Measurements from ENCODE around the gene RELN.

The RELN gene

GRCh38 chr7:103714376-103714927 lies 275.0 kb downstream of the RELN start:
- no peak for TF ChIP-seq CTCF (IDR thresholded peaks at IDR 0.05; ENCODE audit: insufficient read depth, missing control alignments)
- no peak for DNase-seq (ENCODE audit: insufficient read length, low spot score)
- no peak for FAIRE-seq

DNA sequence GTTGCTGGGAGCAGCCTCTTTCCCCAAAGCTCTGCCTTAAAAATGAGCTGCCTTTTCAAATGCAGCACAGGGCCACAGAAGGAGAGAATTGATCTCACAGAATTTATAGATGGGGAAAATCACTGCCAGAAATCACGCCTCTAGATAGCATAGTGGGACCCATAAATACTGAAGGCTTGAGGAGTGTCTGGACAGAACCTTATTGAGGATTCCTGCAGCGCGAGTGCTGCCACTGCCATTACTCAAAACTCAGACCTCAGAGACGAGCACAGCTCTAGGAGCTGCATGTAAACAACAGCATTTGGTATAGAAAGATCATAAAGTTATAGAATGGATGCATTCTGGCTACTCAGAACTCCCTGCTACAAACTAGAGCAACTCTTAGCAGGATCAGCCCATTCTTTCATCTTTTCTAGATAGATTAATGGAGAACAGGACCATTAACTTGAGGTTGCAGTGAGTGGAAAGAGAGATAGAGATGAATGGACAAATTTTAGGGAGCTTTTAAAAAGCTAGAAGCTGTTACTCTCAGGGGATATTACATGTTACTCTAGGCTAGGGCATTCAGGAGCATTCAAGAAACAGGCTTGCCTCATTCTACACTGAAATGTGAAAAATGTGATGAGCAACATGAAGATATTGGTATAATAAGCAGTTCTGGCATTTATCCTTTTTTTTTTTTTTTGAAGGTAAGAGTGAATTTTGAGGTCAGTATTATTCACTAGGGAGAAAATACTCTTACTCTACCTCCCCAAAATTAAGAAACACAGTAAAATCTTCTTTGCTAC lies 276.3 kb downstream of the RELN start:
- FAIRE-seq: no peak
- TF ChIP-seq CTCF (IDR thresholded peaks at IDR 0.05; ENCODE audit: insufficient read depth, missing control alignments): no peak
- DNase-seq (ENCODE audit: insufficient read length, low spot score): no peak

DNA sequence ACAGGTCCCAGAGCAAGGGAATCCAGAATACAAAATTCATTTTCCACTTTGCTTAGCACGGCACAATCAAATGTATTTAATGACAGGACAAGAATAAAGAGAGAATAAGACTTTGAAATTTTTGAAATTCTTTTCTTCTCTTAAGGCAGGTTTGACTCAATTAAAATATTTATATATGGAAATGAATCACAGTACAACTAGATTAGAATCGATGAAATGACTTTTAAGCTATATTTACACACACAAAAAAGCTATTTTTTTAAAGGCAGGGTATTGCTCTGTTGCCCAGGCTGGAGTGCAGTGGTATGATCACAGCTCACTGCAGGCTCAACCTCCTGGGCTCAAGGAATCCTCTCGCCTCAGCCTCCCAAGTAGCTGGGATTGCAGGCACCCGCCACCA lies 278.0 kb downstream of the RELN start:
- no peak for FAIRE-seq
- TF ChIP-seq CTCF (IDR thresholded peaks at IDR 0.05; ENCODE audit: insufficient read depth, missing control alignments): no peak

GRCh38 chr7:103710247-103710646 lies 279.2 kb downstream of the RELN start:
- no peak for TF ChIP-seq CTCF (IDR thresholded peaks at IDR 0.05; ENCODE audit: insufficient read depth, missing control alignments)
- FAIRE-seq (no peak), DNase-seq (ENCODE audit: insufficient read length, low spot score) (no peak)

More for the DNA sequence above, 278.0 kb downstream of the RELN start:
- DNase-seq (ENCODE audit: insufficient read length, low spot score): no peak

DNA sequence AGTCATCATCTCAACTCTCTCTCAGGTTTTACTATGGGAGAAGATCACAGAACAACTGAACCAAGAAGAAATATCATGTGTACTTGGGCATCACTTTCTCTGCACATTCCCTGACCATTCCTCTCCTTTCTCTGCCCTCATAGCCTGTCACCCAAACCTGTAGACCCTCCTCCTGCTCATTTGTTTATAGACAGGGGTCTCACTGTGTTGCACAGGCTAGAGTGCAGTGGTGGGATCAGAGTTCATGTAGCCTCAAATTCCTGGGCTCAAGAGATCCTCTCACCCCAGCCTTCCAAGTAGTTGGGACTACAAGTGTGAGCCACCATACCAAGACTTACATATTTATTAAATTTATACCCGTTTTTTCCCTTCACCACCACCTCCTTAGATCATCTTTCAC lies 282.7 kb downstream of the RELN start:
- FAIRE-seq: no peak
- DNase-seq (ENCODE audit: insufficient read length, low spot score): no peak
- TF ChIP-seq CTCF (IDR thresholded peaks at IDR 0.05; ENCODE audit: insufficient read depth, missing control alignments): no peak

GRCh38 chr7:103705542-103705941 lies 283.9 kb downstream of the RELN start:
- no peak for FAIRE-seq
- TF ChIP-seq CTCF (IDR thresholded peaks at IDR 0.05; ENCODE audit: insufficient read depth, missing control alignments): no peak
- no peak for DNase-seq (ENCODE audit: insufficient read length, low spot score)

GRCh38 chr7:103704701-103705100 lies 284.8 kb downstream of the RELN start:
- FAIRE-seq: no peak
- no peak for DNase-seq (ENCODE audit: insufficient read length, low spot score)
- no peak for TF ChIP-seq CTCF (IDR thresholded peaks at IDR 0.05; ENCODE audit: insufficient read depth, missing control alignments)

Data from D721Med (cell line).